Astrocyte of the hippocampus (primary cell): ENCODE data around the gene POGK.

Experiments used
- DNase-seq: peaks from one replicate; pipeline ENCODE4 v3.0.0; 2011; ENCODE audit warnings: low read depth, low spot score

The POGK gene

DNA sequence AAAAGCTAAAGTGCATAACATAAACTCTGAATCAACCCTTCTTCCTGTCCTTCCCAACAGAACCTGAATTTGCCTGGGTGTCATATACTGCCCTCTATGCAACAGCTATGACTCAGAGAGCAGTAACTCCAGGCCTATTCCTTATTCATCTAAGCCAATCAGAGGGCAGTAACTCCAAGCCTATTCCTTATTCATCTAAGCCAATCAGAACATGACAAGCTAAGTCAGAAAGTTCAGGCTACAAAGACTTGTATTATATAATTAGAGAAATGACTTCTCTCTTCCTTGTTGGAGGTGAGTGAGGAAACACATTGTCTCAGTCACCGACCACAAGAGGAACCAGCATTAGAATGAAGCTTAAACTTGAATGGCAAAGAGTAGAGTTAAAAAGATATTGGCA is 63.0 kb downstream of the POGK start:
- peak; percentile 42 for DNase-seq

DNA sequence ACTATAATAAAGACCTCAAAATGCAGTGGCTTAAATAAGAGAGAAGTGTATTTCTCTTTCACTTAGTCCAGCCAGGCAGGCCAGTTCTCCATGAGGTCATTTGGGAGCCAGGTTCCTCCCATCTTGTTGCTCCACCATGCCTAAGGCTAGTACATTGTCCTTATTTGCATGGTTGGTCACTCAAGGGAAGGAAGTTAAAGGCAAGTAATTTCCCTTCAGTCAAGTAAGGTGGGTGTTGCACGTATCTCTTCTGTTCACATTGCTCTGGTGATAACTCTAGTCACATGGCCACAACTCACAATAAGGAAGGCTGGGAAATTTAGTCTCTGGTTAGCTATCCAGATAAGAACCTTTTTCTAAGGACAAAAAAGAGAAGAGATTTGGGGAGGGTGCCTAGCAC is 64.0 kb downstream of the POGK start:
- no peak for DNase-seq

DNA sequence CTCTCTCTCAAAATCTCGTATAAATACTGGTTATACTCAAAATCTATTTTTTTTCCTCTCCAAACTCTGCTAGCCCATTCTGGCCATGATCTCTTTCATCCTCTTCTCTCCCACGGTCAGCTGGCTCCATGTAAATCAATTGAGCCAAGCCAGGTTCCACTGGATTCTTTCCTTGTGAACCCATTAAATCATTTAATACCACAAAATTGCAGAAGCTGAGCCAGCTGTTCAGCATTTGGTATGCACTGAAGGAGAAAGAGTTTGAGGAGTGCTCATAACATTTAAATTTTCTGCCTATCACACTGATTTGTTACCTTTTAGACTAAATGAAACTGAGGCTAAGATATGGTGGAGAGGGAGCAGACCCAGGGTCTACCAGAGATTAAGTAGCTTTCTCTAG is 65.9 kb downstream of the POGK start:
- peak; percentile 86 for DNase-seq

DNA sequence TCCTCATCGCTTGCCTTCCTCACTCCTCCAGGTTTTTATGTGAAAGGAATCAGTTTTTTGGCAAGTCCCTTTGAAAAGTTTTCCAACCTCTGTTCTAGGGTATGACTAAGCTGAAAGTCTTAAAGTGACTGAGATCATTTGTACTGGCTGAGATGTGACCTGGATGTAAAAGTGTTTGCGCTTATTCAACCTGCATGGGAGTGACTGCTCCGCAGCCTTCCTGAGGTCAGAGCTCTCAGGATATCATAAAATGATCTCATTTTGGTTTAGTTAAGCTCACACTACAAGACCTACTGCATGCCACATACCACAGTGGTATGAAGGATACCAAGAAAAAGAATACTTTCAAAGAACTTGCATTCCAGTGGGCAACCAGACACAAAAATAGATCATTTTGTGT is 66.6 kb downstream of the POGK start:
- peak; percentile 96 for DNase-seq
